Kidney (tissue), 14 donors: ENCODE measurements around the gene FRAS1. TPM values are rescaled to one million over a fixed set of nuclear protein-coding genes. Genes with fewer than 3 reads are reported as not detected.

Source experiments
- DNase-seq, 5 donors: peaks; one replicate each; pipeline ENCODE4 v3.0.0-alpha.2; 2013 to 2020
- FAIRE-seq: peaks from 2 replicates; lab custom pipeline; 2012; peaks lifted over from hg19 to GRCh38; lab: Jason Lieb, UNC
- H3K27ac ChIP-seq, 2 donors: one replicate each; pipeline ENCODE4 v1.7.0; 2013; ENCODE audit warnings: low read depth in 2 of 2, low read length in 2 of 2, inconsistent platforms in 1 of 2
- H3K27me3 ChIP-seq: one replicate; pipeline ENCODE4 v1.7.1; 2013; ENCODE audit warnings: low read length, inconsistent platforms; ENCODE audit not compliant: control insufficient read depth, insufficient read depth
- H3K36me3 ChIP-seq, 3 donors: one replicate each; pipeline versions ENCODE4 v1.7.0 to v1.7.1; 2013; ENCODE audit warnings: low read length in 3 of 3, control low read depth in 1 of 3, inconsistent platforms in 1 of 3; ENCODE audit not compliant: insufficient read depth in 3 of 3, control insufficient read depth in 2 of 3
- H3K4me1 ChIP-seq, 3 donors: one replicate each; pipeline versions ENCODE4 v1.7.0 to v1.7.1; 2013; ENCODE audit warnings: low read length in 3 of 3, inconsistent platforms in 1 of 3, low read depth in 1 of 3; ENCODE audit not compliant: control insufficient read depth in 2 of 3, insufficient read depth in 2 of 3
- H3K4me3 ChIP-seq, 3 donors: one replicate each; pipeline versions ENCODE4 v1.7.0 to v1.8.1; 2013; ENCODE audit warnings: low read length in 3 of 3, control low read depth in 1 of 3, inconsistent platforms in 1 of 3
- H3K9ac ChIP-seq, 3 donors: one replicate each; pipeline versions ENCODE4 v1.7.0 to v1.7.1; 2013; ENCODE audit warnings: low read length in 3 of 3, control low read depth in 1 of 3, inconsistent platforms in 1 of 3
- H3K9me3 ChIP-seq, 3 donors: one replicate each; pipeline versions ENCODE4 v1.7.0 to v1.7.1; 2013; ENCODE audit warnings: low read length in 3 of 3, control low read depth in 1 of 3, inconsistent platforms in 1 of 3; ENCODE audit not compliant: control insufficient read depth in 2 of 3, insufficient read depth in 1 of 3
- intact Hi-C: fragments of 100-400 bp; cut with DNase I; formaldehyde crosslinking; loops from one replicate; pipeline ENCODE4 v1.11.1; 2022
- polyA plus RNA-seq: library from polyadenylated mRNA; stranded (reverse); fragments of 350-450 nt; fragmentation: Illumina TruSeq; extraction: RNeasy Lipid Tissue Mini Kit (QIAGEN cat#74804); gene quantifications from one replicate; pipeline ENCODE4 v1.2.3, GENCODE V29; 2014; ENCODE audit warnings: low read depth, low replicate concordance; ENCODE audit not compliant: insufficient read depth
- total RNA-seq: library from RNA; stranded (reverse); fragmentation: NEBNext Ultra II Directional; extraction: Animal tissue kit (Norgen Biotek cat#: 25700); gene quantifications from one replicate; pipeline ENCODE4 v1.2.1, GENCODE V29; 2021
- TF ChIP-seq, protein P1 (sequence below): IDR thresholded peaks from 3 replicates; pipeline ENCODE4 v1.5.1; 2012; ENCODE audit warnings: mild to moderate bottlenecking, moderate library complexity, borderline replicate concordance; ENCODE audit not compliant: insufficient read depth; ENCODE audit errors: extremely low read depth
- donor health status: control.
- donor health status: control.
- donor health status: control.
- donor health status: control.
- donor health status: control.
- donor health status: DM: yes; HTN: yes; CAD: no.
- donor health status: Normal renal cell carcinoma (clear cell type).

The FRAS1 gene
- total and polyA plus RNA-seq, 2 donors from 2014 or later: 6.5 to 31.5 TPM

GRCh38 chr4:78571804-78572203, 514.7 kb downstream of the FRAS1 start:
- Histone ChIP-seq H3K4me1 (peaks cover 0 to 7% (median 0%) of the 10 kb centered on the region in 3 donors), H3K27ac (no peak overlapping the region), H3K4me3 (no peak overlapping the region), H3K9ac (no peak overlapping the region), H3K27me3 (no peaks in the 10 kb centered on the region), H3K36me3 (no peaks in the 10 kb centered on the region), H3K9me3 (no peaks in the 10 kb centered on the region)
- FAIRE-seq: no peak
- intact Hi-C loops: no loop called here
- no peak for DNase-seq
- TF ChIP-seq, protein P1, sequence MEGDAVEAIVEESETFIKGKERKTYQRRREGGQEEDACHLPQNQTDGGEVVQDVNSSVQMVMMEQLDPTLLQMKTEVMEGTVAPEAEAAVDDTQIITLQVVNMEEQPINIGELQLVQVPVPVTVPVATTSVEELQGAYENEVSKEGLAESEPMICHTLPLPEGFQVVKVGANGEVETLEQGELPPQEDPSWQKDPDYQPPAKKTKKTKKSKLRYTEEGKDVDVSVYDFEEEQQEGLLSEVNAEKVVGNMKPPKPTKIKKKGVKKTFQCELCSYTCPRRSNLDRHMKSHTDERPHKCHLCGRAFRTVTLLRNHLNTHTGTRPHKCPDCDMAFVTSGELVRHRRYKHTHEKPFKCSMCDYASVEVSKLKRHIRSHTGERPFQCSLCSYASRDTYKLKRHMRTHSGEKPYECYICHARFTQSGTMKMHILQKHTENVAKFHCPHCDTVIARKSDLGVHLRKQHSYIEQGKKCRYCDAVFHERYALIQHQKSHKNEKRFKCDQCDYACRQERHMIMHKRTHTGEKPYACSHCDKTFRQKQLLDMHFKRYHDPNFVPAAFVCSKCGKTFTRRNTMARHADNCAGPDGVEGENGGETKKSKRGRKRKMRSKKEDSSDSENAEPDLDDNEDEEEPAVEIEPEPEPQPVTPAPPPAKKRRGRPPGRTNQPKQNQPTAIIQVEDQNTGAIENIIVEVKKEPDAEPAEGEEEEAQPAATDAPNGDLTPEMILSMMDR: no peak

DNA sequence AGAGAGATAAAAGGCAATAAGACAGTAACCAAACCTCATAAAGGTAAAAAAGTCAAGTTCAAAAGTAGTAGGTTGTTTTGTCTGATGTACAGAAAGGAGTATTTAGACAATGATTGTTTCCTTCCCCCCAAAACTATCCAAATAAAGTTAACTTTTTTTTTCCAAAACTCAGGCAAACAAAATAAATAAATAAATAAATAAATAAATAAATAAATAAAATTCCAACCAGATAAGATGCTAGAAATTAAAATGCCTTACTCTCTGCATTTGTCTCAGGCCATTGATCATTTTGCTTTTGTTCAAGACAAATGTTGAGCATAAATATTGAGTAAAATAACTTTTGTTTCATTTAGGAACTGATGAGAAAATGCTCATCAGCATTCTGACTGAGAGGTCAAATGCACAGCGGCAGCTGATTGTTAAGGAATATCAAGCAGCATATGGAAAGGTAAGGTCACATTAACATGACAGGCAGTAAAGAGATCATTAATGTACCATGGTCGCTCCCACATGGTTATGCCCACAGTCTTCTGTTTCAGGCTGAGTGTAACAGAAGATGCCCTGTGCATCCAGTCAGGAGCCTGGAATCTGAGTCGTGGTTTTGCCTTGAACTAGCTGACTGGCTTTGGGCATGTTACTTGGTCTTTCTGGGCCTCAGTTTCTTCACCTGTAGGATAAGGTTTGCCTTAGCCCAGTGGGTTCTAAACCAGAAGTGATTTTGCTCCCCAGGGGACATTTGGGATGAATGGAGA, 521.7 kb downstream of the FRAS1 start:
- H3K27me3 ChIP-seq: no peaks in the 10 kb centered on the region

DNA sequence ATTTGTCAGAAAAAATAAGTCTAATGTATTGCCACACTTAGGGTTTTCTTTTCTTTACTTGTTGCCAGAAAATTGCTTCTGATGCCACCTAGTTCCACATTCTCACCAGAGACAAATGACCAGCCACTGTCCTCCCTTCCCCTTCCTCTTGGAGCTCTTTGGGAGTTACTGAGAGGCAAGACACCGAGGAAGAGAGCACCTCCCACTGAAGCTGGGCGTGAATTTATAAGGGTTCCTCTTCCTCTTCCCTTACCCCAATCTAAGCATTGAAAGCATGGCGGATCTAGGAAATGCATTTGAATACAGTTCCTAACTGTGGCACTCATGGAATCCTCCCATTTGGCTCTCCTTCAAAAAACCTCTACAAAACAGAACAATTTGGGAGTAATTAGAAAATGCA, 524.5 kb downstream of the FRAS1 start:
- no peaks in the 10 kb centered on the region for H3K36me3 ChIP-seq
- no peaks in the 10 kb centered on the region for H3K4me1 ChIP-seq
- no peak overlapping the region for H3K4me3 ChIP-seq
- TF ChIP-seq, protein P1: no peak
- FAIRE-seq (no peak), DNase-seq (no peak)
- H3K9me3 ChIP-seq: no peaks in the 10 kb centered on the region
- H3K27ac ChIP-seq: no peak overlapping the region
- H3K27me3 ChIP-seq: no peaks in the 10 kb centered on the region
- intact Hi-C loops: no loop called here
- no peak overlapping the region for H3K9ac ChIP-seq

More for the DNA sequence above, 521.7 kb downstream of the FRAS1 start:
- Histone ChIP-seq H3K9me3 (no peaks in the 10 kb centered on the region), H3K4me3 (no peak overlapping the region), H3K4me1 (no peaks in the 10 kb centered on the region), H3K9ac (no peak overlapping the region), H3K36me3 (no peaks in the 10 kb centered on the region), H3K27ac (no peak overlapping the region)
- intact Hi-C loops: no loop called here
- no peak for FAIRE-seq
- TF ChIP-seq, protein P1: no peak
- DNase-seq: peak in 4 of 5 donors; percentile 31 to 65 (median 47)
